Islet precursor cell (in vitro differentiated cells): Measurements from ENCODE around the gene CTRL.
A peak's percentile ranks its signal among the peaks of the same experiment; 100 is the strongest.
"Not testable (repeated sequence)": the region's sequence is repeated elsewhere in the genome, so short reads cannot be mapped to it uniquely, and the experiment has no call there.

Experiments
- DNase-seq: peaks from one replicate; pipeline ENCODE4 v3.0.0-alpha.2; 2018

Gene CTRL

GRCh38 chr16:67923414-67924116 is 8.1 kb downstream of the CTRL start:
- DNase-seq = no peak

GRCh38 chr16:67922740-67923139 is 8.9 kb downstream of the CTRL start:
- DNase-seq = no peak

GRCh38 chr16:67922221-67922620 is 9.4 kb downstream of the CTRL start:
- DNase-seq = no peak

GRCh38 chr16:67919622-67920221 is 11.9 kb downstream of the CTRL start:
- peak; percentile 50 for DNase-seq

GRCh38 chr16:67917852-67918236 is 13.8 kb downstream of the CTRL start:
- peak; percentile 89 for DNase-seq

- DNase-seq = peak; percentile 69
These were observed 14.4 kb downstream of the CTRL start for GRCh38 chr16:67917140-67917851.

- peak; percentile 64 for DNase-seq
These were observed 15.6 kb downstream of the CTRL start for GRCh38 chr16:67915831-67916723.

- DNase-seq = not testable (repeated sequence)
These were observed 16.2 kb downstream of the CTRL start for GRCh38 chr16:67915496-67915769.

GRCh38 chr16:67914758-67915495 is 16.7 kb downstream of the CTRL start:
- peak; percentile 60 for DNase-seq

GRCh38 chr16:67910158-67910557 is 21.5 kb downstream of the CTRL start:
- no peak for DNase-seq

GRCh38 chr16:67909056-67909742 is 22.5 kb downstream of the CTRL start:
- DNase-seq = no peak

GRCh38 chr16:67907397-67908180 is 24.1 kb downstream of the CTRL start:
- DNase-seq = no peak

- DNase-seq = no peak
These were observed 28.8 kb downstream of the CTRL start for GRCh38 chr16:67902831-67903230.

GRCh38 chr16:67901734-67902133 is 29.9 kb downstream of the CTRL start:
- DNase-seq = no peak

- DNase-seq = no peak
These were observed 34.4 kb downstream of the CTRL start for GRCh38 chr16:67897231-67897630.

GRCh38 chr16:67893743-67894399 is 37.8 kb downstream of the CTRL start:
- no peak for DNase-seq

- DNase-seq = peak; percentile 99
These were observed 38.5 kb downstream of the CTRL start, which contains the start of gene PSKH1 for GRCh38 chr16:67892899-67893742. Gene PSKH1 (plus strand): TSS chr16:67893254. CDS start chr16:67908750, 15,496 bp downstream.

GRCh38 chr16:67892375-67892774 is 39.3 kb downstream of the CTRL start:
- DNase-seq = no peak

- no peak for DNase-seq
These were observed 43.3 kb downstream of the CTRL start for GRCh38 chr16:67888331-67888730.
